ENCODE measurements around the gene GJD3. TPM values are rescaled to one million over a fixed set of nuclear protein-coding genes. Genes with fewer than 3 reads are reported as not detected.

The GJD3 gene
- total and polyA plus RNA-seq, 2 of the 4 experiments (the other 2 are of a cell fraction), result 0.10 TPM; not detected in 1

- Histone ChIP-seq H3K56ac (ENCODE audit: extremely low read depth, insufficient read depth, low read length) (no peak overlapping the region), H3K4ac (ENCODE audit: low read depth, low read length) (no peak overlapping the region), H2BK120ac (ENCODE audit: low read depth, low read length) (no peak overlapping the region), H3K36me3 (ENCODE audit: control insufficient read depth, insufficient read depth, low read length) (peaks cover 1% of the 10 kb centered on the region; the same call in 1 of the 2 replicates), H2BK5ac (ENCODE audit: low read depth, low read length, poor library complexity, severe bottlenecking) (no peak overlapping the region), H4K20me1 (ENCODE audit: insufficient read depth, low read length) (peaks cover 46% of the 10 kb centered on the region), H3K23ac (ENCODE audit: low read depth, low read length) (no peak overlapping the region), H2AFZ (replicated peaks; ENCODE audit: low read length, poor library complexity) (no peak overlapping the region), H4K91ac (ENCODE audit: insufficient read depth, low read depth, low read length) (no peak overlapping the region), H3K9ac (ENCODE audit: low read depth, low read length) (no peak overlapping the region), H3K14ac (replicated peaks; ENCODE audit: low read depth, low read length) (no peak overlapping the region), H3K4me1 (ENCODE audit: control insufficient read depth, insufficient read depth, low read length) (peaks cover 19% of the 10 kb centered on the region), H4K8ac (ENCODE audit: low read depth in 2 of 2, low read length in 2 of 2) (no peak overlapping the region), H3K9me1 (ENCODE audit: insufficient read depth, low read length) (peaks cover 25% of the 10 kb centered on the region), H3K79me1 (ENCODE audit: low read depth in 1 of 2, low read length in 2 of 2) (peaks cover 11 to 85% of the 10 kb centered on the region in 2 experiments), H3K27me3 (ENCODE audit: control insufficient read depth, insufficient read depth, low read length) (no peaks in the 10 kb centered on the region), H3K9me3 (ENCODE audit: control insufficient read depth, insufficient read depth, low read length) (no peaks in the 10 kb centered on the region), H2AK9ac (replicated peaks; ENCODE audit: low read depth, low read length, poor library complexity) (no peak overlapping the region), H2BK15ac (ENCODE audit: low read depth, low read length) (no peak overlapping the region), H2AK5ac (ENCODE audit: low read depth, low read length) (no peak overlapping the region), H3K27ac (ENCODE audit: insufficient read depth, low read length) (no peak overlapping the region), H3K18ac (ENCODE audit: low read depth, low read length) (no peak overlapping the region), H2BK20ac (ENCODE audit: low read depth, low read length) (no peak overlapping the region), H4K5ac (ENCODE audit: low read depth, low read length) (no peak overlapping the region), H3K4me3 (ENCODE audit: insufficient read depth, low read depth, low read length) (no peak overlapping the region), H3K4me2 (ENCODE audit: low read depth, low read length) (no peak overlapping the region)
- ATAC-seq (ENCODE audit: low read depth) (no peak), DNase-seq (no peak)
- ChIA-PET POLR2A (ENCODE audit: unreplicated experiment) (no interaction called here), CTCF (no interaction called here)
- BruUV-seq (replicated peaks), result no TSS peak
- WGBS, 2 experiments (ENCODE audit: extremely low coverage in 2 of 2, insufficient read length in 1 of 2), result 100% methylated on average over 1 of the region's 8 CpGs; no CpG with 5 or more reads in 1 of the 2 experiments
- no peak for TF ChIP-seq MAZ (IDR thresholded peaks at IDR 0.05; ENCODE audit: borderline replicate concordance, low read depth, low read length)
- TF ChIP-seq MAFK (IDR thresholded peaks at IDR 0.05; ENCODE audit: low read depth, low read length), result no peak
- TF ChIP-seq MXI1 (IDR thresholded peaks at IDR 0.05; ENCODE audit: borderline replicate concordance, low read depth, low read length), result no peak
- no peak for TF ChIP-seq NFE2L2 (IDR thresholded peaks at IDR 0.05; ENCODE audit: low read depth, low read length)
- TF ChIP-seq RAD21 (IDR thresholded peaks at IDR 0.05; ENCODE audit: low read length), result no peak
- no peak for TF ChIP-seq RCOR1 (IDR thresholded peaks at IDR 0.05; ENCODE audit: insufficient replicate concordance, low read length)
- no peak for TF ChIP-seq CTCF (conservative IDR thresholded peaks at IDR 0.05; ENCODE audit: low read depth, low read length)
- TF ChIP-seq SMC3 (IDR thresholded peaks at IDR 0.05; ENCODE audit: low read depth, low read length), result no peak
- dilution Hi-C loops (cut with HindIII; ENCODE audit: low sequenced_read_pairs, unreplicated experiment) (no loop called here), intact Hi-C loops (cut with micrococcal nuclease) (no loop called here), in situ Hi-C loops (cut with MboI; ENCODE audit: low sequenced_read_pairs) (no loop called here)
Measured at GRCh38 chr17:40337351-40337750, 27.2 kb downstream of the GJD3 start.
